Bladder microvascular endothelial cell (primary cell): ENCODE results near the gene IKZF2. TPM values are rescaled to one million over a fixed set of nuclear protein-coding genes. Genes with fewer than 3 reads are reported as not detected.

Experiments used
- total RNA-seq: library from RNA; depleted of rRNA; stranded (reverse); fragments of >200 nt; gene quantifications from 2 replicates; pipeline ENCODE4 v1.2.3, GENCODE V29; 2014

The IKZF2 gene
- total RNA-seq = 0.65 and 12.0 TPM in 2 replicates

GRCh38 chr2:213151437-213152064, at the start of gene IKZF2:
Gene IKZF2 (minus strand): TSS chr2:213151612. CDS start chr2:213148629, 2,983 bp downstream.

Other genes starting within 250 kb of the IKZF2 start
- 7.8 and 13.3 TPM in 2 replicates for gene SPAG16, start 132.9 kb upstream of the IKZF2 start, total RNA-seq